ENCODE results near the gene RNU1-3. TPM values are rescaled to one million over a fixed set of nuclear protein-coding genes. Genes with fewer than 3 reads are reported as not detected.
"Not testable (repeated sequence)": the region's sequence is repeated elsewhere in the genome, so short reads cannot be mapped to it uniquely, and the experiment has no call there.

The RNU1-3 gene
- total RNA-seq, 1 donor = not detected

DNA sequence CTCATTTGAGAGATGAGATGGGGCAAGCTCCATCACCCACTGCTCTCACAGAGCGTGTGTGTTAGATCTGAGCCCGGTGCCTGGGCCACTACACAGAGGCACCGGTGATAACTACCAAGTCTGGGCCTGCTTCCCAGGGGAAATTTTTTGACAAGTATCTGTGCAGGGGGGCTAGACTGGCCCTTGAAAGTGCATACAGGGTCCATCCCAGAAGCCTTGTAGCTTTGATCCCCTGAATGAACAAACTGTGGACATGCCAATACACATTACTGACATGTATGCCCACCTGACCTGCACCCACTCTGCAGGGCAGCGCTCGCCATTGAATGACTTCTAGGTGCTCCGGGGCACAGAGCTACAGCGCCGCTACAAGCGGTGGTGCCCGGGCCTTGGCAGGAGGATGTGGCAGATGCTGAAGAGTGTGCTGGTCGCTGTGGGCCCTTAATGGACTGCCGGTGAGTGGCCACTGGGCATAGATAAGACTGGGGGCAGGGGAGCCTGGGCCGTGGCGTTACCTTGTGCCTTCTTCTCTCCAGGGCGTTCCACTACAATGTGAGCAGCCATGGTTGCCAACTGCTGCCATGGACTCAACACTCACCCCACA, 20.6 kb downstream of the RNU1-3 start:
- H3K27me3 ChIP-seq (ENCODE audit: insufficient read depth, low read length) = peaks cover 10% of the 10 kb centered on the region
- not testable (repeated sequence) for H3K27ac ChIP-seq (ENCODE audit: low read depth, low read length); H3K36me3 ChIP-seq (ENCODE audit: insufficient read depth, low read length); H3K9me3 ChIP-seq (ENCODE audit: low read depth, low read length); H3K4me3 ChIP-seq (ENCODE audit: insufficient read depth, low read length); H3K4me2 ChIP-seq (ENCODE audit: insufficient read depth, low read length); H2AFZ ChIP-seq (ENCODE audit: low read length)
- DNase-seq (ENCODE audit: insufficient read length, low spot score, missing footprints) = peak; percentile 36
- H3K79me2 ChIP-seq (ENCODE audit: insufficient read depth, low read length) = peaks cover 35% of the 10 kb centered on the region
- peaks cover 14% of the 10 kb centered on the region for H4K20me1 ChIP-seq (ENCODE audit: insufficient read depth, low read length)
- H3K4me1 ChIP-seq (ENCODE audit: insufficient read depth, low read length) = peaks cover 20% of the 10 kb centered on the region

DNA sequence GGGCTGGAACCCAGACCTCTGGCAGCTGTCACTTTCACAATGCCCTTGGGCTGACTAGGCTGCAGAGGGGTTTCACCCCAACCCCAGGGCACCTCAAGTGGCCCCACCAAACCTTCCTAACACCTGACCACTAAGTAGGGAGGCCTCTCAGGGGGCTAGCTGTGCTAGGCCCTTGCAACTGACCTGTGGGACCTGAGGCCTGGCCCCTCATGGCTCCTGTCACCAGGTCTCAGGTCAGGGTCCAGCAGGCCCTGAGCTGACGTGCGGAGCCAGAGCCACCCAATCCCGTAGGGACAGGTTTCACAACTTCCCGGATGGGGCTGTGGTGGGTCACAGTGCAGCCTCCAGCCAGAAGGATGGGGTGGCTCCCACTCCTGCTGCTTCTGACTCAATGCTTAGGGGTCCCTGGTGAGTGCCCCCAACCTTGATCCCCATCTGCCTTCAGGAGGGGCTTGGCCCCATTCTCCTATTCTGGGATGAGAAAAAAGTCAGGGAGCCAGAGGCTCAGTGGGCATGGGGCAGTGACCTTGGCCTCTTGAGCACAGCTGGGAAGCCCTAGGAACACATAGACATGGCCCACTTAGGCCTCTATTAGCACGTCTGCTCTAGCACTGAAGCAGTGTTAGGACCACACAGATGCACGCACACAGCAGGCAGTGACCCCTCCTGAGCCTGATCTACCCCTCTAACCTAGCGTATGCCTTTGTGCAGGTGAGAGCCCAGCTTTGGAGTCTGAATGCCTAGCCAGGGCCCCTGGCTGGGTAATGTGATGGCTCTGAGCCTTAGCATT, 21.3 kb downstream of the RNU1-3 start:
- not testable (repeated sequence) for H3K27me3 ChIP-seq (ENCODE audit: insufficient read depth, low read length); H3K36me3 ChIP-seq (ENCODE audit: insufficient read depth, low read length); H3K9me3 ChIP-seq (ENCODE audit: low read depth, low read length)
- Histone ChIP-seq H4K20me1 (ENCODE audit: insufficient read depth, low read length) (peaks cover 15% of the 10 kb centered on the region), H2AFZ (ENCODE audit: low read length) (peak overlapping the region; percentile 92), H3K27ac (ENCODE audit: low read depth, low read length) (peak overlapping the region; percentile 76), H3K79me2 (ENCODE audit: insufficient read depth, low read length) (peaks cover 39% of the 10 kb centered on the region), H3K4me3 (ENCODE audit: insufficient read depth, low read length) (peak overlapping the region; percentile 78), H3K4me1 (ENCODE audit: insufficient read depth, low read length) (peaks cover 20% of the 10 kb centered on the region), H3K4me2 (ENCODE audit: insufficient read depth, low read length) (peak overlapping the region; percentile 100)
- DNase-seq (ENCODE audit: insufficient read length, low spot score, missing footprints) = peak; percentile 41

DNA sequence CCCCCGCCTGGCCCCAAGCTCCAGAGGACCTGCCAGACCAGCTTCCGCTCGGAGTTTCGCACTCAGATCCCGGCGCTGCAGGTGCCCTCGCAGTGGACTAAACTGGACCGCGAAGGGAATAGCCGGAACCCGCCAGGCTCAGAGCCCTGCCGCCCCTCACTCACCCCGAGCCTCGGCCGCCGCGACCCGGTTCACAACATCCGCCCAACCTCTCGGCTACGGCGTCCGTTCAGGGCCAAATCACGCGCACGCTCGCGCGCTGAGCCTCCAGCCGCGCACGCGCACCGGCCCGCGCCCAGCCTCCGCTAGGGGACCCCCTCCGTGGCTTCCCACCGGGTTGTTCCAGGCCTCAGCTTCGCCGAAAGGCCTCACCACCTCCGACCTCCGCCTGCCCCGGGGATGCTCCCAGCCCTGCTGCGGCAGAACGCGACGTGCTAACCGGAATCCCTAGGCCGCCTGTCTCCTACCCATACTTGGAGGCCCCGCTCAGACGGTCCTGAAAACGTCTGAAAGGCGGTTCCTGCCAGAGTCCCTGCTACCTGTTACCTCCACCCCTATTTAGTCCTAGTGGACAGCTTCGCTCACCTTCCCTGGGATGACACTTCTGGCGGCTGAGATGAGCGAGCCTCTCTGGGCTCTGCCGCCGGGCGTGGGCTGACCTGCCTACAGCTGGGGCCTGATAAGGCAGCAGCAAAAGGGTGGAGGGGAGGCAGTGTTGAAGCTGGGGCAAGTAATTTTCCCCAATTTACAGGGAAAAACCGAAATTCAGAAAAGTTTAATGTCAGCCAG, 22.1 kb downstream of the RNU1-3 start:
- not testable (repeated sequence) for H3K9me3 ChIP-seq (ENCODE audit: low read depth, low read length); H3K36me3 ChIP-seq (ENCODE audit: insufficient read depth, low read length); H3K27me3 ChIP-seq (ENCODE audit: insufficient read depth, low read length)
- DNase-seq (ENCODE audit: insufficient read length, low spot score, missing footprints) = peak; percentile 100
- TF ChIP-seq, protein P1, sequence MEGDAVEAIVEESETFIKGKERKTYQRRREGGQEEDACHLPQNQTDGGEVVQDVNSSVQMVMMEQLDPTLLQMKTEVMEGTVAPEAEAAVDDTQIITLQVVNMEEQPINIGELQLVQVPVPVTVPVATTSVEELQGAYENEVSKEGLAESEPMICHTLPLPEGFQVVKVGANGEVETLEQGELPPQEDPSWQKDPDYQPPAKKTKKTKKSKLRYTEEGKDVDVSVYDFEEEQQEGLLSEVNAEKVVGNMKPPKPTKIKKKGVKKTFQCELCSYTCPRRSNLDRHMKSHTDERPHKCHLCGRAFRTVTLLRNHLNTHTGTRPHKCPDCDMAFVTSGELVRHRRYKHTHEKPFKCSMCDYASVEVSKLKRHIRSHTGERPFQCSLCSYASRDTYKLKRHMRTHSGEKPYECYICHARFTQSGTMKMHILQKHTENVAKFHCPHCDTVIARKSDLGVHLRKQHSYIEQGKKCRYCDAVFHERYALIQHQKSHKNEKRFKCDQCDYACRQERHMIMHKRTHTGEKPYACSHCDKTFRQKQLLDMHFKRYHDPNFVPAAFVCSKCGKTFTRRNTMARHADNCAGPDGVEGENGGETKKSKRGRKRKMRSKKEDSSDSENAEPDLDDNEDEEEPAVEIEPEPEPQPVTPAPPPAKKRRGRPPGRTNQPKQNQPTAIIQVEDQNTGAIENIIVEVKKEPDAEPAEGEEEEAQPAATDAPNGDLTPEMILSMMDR (IDR thresholded peaks at IDR 0.05; ENCODE audit: extremely low read depth, low read depth, low read length) = peak; percentile 53
- Histone ChIP-seq H2AFZ (ENCODE audit: low read length) (peak overlapping the region; percentile 92), H3K79me2 (ENCODE audit: insufficient read depth, low read length) (peaks cover 46% of the 10 kb centered on the region), H4K20me1 (ENCODE audit: insufficient read depth, low read length) (peaks cover 18% of the 10 kb centered on the region), H3K27ac (ENCODE audit: low read depth, low read length) (peak overlapping the region; percentile 76), H3K4me1 (ENCODE audit: insufficient read depth, low read length) (peaks cover 20% of the 10 kb centered on the region), H3K4me2 (ENCODE audit: insufficient read depth, low read length) (peak overlapping the region; percentile 100), H3K4me3 (ENCODE audit: insufficient read depth, low read length) (peak overlapping the region; percentile 78)

DNA sequence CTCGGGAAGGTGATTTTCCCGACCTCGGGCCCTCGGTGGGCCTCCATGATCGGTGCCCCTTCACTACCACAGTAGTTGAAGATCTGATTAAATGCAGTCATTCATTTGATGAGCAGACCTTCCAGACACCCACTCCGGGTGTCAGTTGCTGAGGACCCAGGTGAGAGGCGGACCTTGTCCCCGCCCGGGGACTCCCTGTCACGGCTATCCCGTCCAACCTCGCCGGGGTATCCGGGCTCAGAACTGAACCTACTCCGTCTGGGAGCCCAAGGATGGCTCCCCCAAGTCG, 22.6 kb downstream of the RNU1-3 start:
- Histone ChIP-seq H4K20me1 (ENCODE audit: insufficient read depth, low read length) (peaks cover 18% of the 10 kb centered on the region), H3K4me1 (ENCODE audit: insufficient read depth, low read length) (peaks cover 20% of the 10 kb centered on the region), H3K36me3 (ENCODE audit: insufficient read depth, low read length) (no peaks in the 10 kb centered on the region), H3K27ac (ENCODE audit: low read depth, low read length) (peak overlapping the region; percentile 76), H3K4me2 (ENCODE audit: insufficient read depth, low read length) (peak overlapping the region; percentile 100), H3K79me2 (ENCODE audit: insufficient read depth, low read length) (peaks cover 51% of the 10 kb centered on the region), H3K4me3 (ENCODE audit: insufficient read depth, low read length) (peak overlapping the region; percentile 78), H3K27me3 (ENCODE audit: insufficient read depth, low read length) (peaks cover 5% of the 10 kb centered on the region), H3K9me3 (ENCODE audit: low read depth, low read length) (no peaks in the 10 kb centered on the region), H2AFZ (ENCODE audit: low read length) (peak overlapping the region; percentile 92)
- no peak for DNase-seq (ENCODE audit: insufficient read length, low spot score, missing footprints)
- TF ChIP-seq, protein P1 (IDR thresholded peaks at IDR 0.05; ENCODE audit: extremely low read depth, low read depth, low read length) = no peak

DNA sequence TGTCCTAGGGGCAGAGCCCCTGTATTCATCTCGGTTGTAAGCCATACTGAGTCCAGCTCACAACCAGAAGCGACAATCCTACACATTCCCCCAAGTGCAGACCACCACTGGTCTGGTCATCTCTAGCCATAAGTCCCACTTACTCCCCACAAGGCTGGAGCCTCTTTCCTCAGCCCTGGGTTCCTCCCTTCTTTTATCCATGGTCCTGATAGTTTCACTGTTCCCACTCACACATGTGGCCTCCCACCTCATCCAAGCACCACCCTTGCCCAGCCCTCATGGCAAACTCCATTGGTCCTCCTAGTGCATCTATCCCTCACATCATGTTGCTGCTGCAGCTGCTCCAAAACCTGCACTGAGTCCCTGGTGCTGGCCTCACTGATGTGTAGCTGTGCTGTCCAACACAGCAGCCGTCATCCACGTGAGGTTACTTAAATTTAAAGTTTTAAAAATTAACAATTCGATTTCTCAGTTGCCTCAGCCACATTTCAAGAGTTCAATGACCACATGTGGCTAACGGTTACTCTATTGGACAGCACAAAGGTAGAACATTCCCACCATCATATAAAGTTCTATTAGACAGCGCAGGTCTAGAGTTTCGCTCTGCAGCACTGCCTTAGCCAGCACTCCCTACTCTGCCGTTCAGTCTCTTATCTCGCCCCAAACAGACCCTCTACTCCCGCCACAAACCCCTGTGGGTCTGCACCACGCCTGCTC, 23.1 kb downstream of the RNU1-3 start:
- Histone ChIP-seq H3K27ac (ENCODE audit: low read depth, low read length) (peak overlapping the region; percentile 76), H2AFZ (ENCODE audit: low read length) (peak overlapping the region; percentile 92), H4K20me1 (ENCODE audit: insufficient read depth, low read length) (peaks cover 18% of the 10 kb centered on the region), H3K79me2 (ENCODE audit: insufficient read depth, low read length) (peaks cover 54% of the 10 kb centered on the region), H3K4me1 (ENCODE audit: insufficient read depth, low read length) (peaks cover 20% of the 10 kb centered on the region), H3K4me2 (ENCODE audit: insufficient read depth, low read length) (peak overlapping the region; percentile 100), H3K4me3 (ENCODE audit: insufficient read depth, low read length) (peak overlapping the region; percentile 78)
- H3K36me3 ChIP-seq (ENCODE audit: insufficient read depth, low read length); H3K9me3 ChIP-seq (ENCODE audit: low read depth, low read length); H3K27me3 ChIP-seq (ENCODE audit: insufficient read depth, low read length): not testable (repeated sequence)
- peak; percentile 93 for DNase-seq (ENCODE audit: insufficient read length, low spot score, missing footprints)

DNA sequence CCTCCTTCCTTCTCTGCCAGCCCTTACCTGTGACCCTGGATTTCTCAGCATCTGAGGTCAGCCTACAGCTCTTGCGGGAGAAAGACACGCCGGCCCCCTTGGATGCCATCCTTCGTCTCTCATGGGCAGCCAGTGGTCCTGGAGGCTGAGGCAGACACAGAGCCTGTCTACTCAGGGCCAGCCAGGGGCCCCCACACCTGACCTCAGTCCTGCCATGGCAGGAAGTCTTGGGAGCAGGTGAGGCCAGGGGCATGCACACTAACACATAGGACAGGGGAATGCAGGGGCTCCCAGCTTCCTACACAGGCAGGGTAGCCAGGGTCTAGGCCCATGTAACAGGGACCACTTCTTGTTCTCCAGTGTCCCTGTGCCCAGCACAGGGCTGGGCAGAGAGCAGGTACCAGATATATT, 23.7 kb downstream of the RNU1-3 start:
- not testable (repeated sequence) for H3K27me3 ChIP-seq (ENCODE audit: insufficient read depth, low read length); H3K4me3 ChIP-seq (ENCODE audit: insufficient read depth, low read length); H3K9me3 ChIP-seq (ENCODE audit: low read depth, low read length); H3K36me3 ChIP-seq (ENCODE audit: insufficient read depth, low read length); H2AFZ ChIP-seq (ENCODE audit: low read length)
- H3K4me2 ChIP-seq (ENCODE audit: insufficient read depth, low read length) = peak overlapping the region; percentile 100
- peaks cover 20% of the 10 kb centered on the region for H3K4me1 ChIP-seq (ENCODE audit: insufficient read depth, low read length)
- DNase-seq (ENCODE audit: insufficient read length, low spot score, missing footprints) = peak; percentile 82
- peaks cover 20% of the 10 kb centered on the region for H4K20me1 ChIP-seq (ENCODE audit: insufficient read depth, low read length)
- H3K79me2 ChIP-seq (ENCODE audit: insufficient read depth, low read length) = peaks cover 58% of the 10 kb centered on the region
- H3K27ac ChIP-seq (ENCODE audit: low read depth, low read length) = peak overlapping the region; percentile 25

Data from osteoblast (primary cell).